SK-N-DZ (cell line): ENCODE results near the gene TKT.

Experiments
- DNase-seq: peaks from one replicate; pipeline ENCODE4 v3.0.0-alpha.2; 2015; ENCODE audit warnings: low spot score

The TKT gene

DNA sequence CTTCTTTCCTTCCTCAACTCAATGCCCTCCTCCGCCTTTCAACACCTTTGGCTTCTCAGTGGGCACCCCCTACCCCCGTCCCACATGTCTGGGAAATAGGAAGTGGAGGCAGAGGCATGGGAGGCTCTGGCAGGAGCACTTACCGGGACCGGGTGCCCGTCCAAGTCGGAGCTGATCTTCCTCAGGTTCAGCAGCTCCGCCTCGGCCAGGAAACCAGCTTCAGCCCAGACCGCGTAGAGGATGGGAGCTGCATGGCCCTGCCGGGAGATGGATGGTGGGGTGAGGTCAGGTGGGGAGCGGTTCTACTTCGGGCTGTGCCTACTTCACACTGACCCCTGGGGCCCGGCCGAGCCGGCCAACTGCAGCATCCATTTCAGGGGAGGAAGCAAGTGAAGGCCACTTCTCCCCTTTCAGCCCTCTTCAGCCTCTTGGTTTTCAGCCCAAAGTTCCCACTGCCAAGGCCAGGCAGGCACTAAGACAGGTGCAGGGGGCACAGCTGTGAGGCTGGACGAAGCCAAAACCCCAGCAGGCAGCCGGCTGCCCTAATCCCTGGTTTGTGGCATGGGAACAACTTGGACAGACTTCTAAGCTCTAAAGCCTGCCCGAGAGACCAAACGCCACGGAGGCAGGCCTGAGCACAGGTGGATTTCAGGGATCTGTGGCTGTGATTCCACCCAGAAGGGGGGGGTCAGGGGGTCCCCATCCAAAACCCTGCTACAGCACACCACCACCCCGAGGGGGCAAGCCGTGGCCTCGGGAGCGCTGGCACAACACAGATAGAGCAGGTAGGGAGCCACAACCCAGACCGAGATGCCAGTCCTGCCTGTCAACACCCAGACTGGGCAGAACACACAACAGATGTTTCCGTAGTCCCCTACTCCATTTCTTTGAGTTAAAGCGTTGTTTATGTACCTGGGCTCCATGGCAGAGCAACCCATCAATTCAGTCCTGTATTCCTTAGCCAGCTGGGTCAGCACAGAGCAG is 14.5 kb downstream of the TKT start:
- no peak for DNase-seq

DNA sequence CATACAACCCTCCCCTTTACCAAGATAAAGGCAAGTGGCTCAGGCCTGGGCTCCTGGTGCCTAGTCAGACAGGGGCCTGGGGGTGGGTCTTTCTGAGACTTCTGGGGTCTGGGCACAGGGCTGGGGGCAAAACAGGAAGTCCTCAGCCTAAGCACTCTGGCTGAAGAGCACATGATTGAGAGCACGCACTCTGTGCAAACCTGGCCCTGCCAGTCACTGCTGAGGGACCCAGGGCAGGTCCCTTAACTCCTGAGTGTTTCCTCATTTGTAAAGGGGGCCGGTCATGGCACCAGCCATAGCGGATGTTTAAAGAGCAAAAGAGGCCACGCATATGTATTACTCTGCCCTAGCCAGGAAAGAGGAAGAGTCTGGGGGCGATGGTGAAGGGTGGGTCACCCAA is 16.0 kb downstream of the TKT start:
- DNase-seq, result no peak

DNA sequence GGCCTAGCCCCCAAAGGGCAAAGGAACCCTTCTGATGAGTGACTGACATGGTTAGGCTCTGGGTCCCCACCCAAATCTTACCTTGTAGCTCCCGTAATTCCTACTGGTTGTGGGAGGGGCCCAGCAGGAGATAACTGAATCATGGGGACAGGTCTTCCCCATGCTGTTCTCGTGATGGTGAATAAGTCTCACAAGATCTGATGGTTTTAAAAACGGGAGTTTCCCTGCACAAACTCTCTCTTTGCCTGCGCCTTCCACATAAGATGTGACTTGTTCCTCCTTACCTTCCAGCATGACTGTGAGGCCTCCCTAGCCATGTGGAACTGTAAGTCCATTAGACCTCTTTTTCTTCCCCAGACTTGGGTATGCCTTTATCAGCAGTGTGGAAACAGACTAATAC is 16.9 kb downstream of the TKT start:
- DNase-seq, result no peak

DNA sequence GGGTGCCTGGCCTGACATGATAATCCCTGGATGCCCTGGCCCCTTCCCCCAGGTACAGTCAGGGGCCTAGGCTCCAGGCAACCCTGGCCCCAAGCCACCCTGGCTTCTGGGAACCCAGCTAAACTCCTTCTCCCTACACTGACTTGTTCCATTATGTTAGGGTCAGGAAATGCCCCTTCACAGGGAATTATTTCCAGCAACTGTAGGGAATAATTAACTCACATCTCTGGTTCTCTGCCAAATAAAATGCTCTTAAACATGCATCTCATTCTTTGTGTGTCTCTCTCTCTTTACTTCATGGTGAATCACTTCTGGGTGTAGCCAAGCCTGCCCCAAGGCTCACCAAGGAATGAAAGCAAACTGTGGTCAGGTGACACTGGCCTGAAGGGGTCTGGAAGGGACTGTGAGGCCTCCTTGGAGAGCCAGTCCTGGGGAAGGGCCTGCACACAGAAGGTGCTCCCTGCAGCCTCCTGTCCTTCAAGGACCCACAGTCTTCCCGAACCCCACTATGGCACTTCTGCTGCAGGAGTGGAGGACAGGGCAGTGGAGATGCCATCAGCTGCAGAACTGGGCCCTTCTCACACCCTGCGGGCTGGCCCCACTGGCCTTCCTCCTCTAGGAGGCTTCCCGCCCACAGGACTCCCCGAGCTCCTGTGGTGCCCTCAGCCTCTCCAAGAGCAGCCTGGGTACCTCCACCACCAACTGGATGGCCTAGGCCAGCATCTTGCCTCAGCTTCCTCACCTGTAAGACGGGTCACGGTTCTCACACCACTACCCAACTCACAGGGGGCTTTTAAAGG is 17.6 kb downstream of the TKT start:
- DNase-seq, result no peak

DNA sequence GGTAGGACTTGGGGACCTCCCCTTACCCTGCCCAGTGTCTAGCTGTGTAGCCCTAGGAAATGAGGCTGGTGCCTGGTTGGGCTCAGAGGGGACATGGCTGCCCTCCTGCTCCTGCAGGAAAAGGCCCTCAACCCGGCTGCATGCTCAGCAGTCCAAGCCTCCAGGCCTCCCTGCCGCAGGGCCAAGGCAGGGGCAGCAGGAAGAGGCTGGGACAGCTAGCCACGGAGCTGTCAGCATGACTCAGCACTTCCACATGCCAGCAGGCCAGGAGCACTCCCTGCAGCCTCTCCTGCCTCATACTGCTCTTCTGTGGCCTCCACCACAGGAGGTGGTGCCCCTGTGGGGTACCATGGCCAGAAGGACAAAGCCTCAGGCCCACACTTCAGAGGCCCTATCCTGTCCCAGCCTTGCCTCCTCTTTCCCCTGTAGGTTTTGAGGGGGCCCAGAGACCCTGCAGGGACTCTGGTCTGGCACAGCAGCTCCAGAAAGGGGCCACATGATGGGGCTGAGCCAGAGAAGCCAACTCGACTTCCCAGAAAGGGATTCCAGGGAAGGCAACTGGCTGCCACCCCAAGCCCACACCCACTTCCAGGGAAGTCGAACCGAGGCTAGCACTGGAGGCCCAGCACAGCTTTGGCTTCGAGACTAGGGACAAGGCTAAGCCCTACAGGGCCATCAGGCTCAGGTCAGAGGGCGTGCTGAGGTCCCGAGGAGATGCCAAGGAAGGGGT is 19.5 kb downstream of the TKT start:
- no peak for DNase-seq

DNA sequence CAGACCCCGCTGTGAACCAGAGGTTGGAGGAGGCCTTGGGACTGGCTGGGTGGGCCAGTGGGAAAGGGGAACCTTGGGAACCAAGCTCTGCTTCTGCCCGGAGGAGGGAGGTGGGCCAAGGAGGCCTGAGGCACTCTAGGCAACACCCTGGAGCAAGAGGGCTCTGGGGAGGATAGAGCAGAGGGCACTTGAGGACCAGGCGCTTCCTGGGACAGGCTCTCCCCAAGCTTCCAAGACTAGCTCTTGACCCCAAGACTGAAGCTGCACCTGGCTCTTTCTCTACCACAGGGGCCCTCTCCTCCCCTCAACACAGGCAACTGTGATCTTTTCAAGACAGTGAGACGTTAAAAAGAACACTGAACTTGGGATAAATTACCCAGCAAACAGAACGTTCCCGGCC is 20.3 kb downstream of the TKT start:
- no peak for DNase-seq

DNA sequence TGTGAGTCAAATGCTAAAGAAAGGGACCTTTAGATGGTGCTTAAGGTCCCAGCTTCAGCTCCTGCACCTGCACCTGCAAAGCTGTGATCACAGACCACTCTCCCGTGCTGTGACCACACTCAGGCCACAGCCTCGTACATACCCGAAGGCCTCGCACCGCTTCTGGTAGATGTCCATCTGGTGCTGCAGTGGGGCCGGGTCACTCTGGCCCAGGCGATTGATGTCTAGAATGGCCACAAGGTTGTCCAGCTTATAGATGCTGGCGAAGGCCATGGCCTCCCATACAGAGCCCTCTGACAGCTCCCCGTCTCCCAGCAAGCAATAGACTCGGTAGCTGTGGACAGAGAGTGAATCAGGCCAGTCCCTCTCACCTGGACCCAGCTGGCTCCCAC is 21.0 kb downstream of the TKT start:
- DNase-seq, result no peak

DNA sequence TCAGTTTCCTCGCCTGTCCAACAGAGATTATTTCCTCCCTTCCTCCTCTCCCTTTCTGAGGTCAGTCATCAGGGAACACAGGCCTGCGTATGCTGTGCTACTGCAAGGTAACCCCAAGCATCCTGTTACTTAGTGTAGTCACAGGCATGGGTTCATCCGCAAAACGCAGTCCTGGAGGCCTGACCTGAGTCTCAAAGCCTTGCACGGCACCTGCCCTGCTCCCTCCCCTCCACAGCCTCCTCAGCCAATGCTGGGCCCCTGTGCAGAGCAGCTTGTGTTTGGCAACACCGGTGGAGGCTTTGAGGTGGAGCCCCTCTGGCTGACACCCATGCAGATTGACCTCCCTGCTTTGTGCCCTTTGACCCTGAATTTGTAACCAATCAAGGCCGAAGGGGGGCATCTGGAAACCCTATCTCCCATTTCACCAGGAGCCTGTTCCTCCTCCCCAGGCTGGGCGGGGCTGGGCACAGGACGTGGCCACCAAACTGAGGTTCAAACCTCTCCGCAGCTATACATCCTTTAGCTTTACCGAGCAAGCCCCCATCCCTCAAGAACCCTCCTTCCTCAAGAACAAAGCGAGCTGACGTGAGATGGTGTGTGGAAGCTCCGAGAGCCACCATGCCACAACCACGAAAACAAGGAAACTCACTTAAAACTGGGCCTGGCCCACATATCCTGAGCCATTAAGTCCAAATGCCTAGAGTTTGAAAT is 21.5 kb downstream of the TKT start:
- no peak for DNase-seq

DNA sequence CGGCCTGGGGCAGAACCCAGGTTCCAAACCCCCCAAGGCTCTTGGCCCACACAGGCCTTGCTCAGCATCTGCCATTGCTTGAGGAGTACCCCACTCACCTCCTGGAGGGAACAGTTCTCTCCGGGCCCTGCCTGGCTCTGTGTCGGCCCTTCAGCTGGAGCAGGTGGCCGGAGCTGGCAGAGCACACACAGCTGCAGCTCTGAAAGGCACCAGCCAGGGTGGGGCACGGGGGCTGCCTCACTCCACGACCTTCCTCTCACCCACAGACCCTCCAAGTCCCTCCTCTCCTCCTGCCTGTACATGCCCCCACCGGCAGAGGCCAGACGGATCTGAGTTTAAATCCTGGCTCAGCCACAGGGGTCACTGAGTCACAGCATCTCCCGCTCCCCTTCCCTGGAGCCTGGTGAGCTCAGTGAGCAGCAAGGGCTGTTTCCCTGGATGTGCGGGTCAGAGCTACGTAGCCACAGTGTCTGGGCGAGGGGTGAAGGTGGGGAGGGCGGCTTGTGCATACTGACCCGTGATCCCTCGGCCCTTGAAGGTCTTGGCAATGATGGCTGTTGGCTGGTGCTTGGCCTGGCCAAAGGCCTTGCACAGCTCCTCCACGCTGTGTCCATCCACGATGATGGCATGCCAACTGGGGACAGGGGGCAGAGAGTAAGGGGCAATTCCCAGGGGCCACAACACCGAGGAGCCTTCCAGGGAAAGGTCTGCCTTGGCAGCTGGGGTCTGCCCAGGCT is 23.0 kb downstream of the TKT start:
- no peak for DNase-seq

DNA sequence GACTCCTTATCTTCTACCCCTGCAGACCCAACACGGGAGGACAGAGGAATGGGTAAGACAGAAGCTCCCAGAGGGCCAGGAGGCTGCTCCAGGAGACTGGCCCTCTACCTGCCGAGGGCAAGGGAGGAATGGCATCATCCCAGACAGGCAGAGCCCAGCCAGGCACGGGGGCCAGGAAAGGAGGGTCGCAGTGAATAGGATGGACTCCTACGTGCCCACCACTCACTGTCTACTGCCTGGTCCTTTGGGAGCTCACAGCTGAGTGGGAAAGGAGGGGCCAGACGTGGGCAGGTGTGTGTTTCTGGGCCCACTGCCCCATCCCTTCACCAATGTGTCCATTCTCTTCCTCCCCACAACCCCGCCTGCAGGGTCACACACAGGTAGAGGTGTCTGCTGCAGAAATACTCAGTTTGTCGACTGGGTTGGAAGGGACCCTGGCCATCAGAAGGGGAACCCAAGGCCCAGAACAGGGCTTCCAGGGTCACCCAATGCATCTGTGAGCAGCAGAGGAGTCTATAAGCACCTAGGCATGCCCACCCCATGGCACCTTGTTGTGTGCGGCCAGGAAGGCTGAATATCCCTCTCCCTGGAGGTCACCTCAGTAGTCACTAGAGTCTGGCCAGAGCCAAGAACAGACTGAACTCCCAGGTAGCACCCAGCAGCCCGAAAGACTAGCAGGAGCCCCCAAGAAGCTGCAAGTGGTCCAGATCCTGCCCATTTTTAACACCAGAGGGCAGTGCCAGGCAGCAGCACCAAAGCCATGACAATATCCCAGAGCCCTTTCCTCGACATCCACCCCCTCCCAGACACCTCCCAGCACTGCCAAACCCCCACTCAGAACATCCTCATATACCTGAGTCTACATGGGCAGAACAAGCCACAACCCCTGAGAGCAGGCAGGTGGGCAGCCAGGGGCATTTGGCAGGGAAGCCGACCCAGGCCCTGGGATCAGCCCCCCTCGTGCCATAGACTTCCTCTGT is 24.0 kb downstream of the TKT start:
- DNase-seq, result no peak

DNA sequence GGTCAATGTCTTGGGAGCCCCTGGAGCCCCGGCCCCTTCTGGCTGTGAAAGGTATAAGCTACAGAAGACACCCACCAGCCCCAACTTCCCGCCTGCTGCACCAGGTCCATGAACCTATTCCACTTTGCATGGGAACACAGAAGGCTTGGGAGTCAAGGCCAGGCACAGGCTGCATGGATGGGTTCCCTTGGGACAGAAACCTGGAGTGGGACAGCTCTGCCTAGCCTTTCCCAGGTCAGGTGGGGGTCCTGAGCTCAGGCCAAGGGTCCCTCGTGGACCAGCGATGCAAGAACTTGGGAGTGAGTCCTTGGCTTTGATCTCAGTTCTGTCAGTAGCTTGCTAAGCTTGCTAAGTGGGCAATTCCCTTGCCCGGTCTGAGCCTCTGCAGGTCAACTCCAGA is 25.0 kb downstream of the TKT start:
- DNase-seq, result no peak

DNA sequence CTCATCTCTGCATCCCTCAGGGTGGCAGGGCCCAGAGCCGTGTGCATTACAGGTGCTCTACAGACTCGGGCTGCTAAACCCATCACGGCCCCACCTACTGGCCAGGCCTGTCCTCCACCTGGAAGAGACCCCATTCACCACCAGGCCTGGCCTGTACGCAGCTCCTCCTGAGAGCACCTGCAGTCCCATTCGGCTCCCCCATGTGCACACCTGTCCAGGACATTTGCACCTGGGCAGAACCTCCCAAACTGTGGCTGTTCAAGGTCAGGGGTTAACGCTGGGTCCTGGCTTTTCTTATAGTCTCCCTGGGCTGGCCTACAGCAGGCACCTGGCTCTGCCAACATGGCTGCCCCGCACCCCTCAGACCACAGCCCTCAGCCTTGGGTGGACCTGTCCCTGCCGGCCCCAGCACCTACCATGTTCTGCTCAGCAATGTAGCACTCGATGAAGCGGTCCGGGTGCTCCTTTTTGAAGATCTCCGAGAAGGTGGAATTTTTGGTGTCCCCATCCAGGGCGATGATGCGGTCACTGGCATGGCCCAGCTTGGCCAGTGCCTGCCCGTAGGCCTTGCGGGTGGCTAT is 25.7 kb downstream of the TKT start:
- DNase-seq, result no peak

DNA sequence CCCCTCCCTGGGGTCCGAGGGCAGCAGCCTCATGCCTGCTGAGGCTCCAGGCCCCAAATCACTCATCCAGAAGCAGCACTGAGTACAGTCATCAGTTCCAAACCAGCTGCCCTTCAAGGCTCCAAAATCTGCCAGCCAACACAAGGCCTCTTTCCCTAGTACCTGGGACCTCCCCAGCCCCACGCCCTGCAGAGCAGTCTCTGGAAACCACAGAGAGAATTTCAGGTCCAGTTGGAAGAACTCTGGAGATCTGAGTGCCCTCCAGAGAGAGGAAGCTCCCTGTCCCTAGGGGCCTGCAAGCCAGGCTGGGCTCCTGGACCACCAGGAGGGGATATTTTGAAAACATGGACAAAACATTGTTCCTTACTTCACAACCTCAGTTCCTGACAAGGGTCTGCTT is 26.2 kb downstream of the TKT start:
- no peak for DNase-seq

DNA sequence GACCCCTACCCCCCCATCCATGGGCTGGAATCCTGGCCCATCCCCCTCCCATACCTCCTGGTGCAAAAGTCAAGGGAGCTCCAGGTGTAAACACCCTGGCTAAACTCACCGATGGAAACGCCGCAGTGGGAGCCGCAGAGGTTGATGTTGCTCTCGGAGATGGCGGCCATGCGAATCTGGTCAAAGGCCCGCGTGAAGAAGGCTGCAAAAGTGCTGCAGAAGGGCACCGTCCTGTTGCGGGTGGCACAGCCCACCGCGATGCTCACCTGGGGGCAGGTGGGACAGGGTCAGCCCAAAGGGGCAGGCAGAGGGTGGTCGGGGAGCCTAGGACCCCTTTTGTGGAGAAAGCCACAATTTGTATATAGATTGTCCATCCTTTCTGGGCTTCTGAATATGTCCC is 26.7 kb downstream of the TKT start:
- no peak for DNase-seq

DNA sequence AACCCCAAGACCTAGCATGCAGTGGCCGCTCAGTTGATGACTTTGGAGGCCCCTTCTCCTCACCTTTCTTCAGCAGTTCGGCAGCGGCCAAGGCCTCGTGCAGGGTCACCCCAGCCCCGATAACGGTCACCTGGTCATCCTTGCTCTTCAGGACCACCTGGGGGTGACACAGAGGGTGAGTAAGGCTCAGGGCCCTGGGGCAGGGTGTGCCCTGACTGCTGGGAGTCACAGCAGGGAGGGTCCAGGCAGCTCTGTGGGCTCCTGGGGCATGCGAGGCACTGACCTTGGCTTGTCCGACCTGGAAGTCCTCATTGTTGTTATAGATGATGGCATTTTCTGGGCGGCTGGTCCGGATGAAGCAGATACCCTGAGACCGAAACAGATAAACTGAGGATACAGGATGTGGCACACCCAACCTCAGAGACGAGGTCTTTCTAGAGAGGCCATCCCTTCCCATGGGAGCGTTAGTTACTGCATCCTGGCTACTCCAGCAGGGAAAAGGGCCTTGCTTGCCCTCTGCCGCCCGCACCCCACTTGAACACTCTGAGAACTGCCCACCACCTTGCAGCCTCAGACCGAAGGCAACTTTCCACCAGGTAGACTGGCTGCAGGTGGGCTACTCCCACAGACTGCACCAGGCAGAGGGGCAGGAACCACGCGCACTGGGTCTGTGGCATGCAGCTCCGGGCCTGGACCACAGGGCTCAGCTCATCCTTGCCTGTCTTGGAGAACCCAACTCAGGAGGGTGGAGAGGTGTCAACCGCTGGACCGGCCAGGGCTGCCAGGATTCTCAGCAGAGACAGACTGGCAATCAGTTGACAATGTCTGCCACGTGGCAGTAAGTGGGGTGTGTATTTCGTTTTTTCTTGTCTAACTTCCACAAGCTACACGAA is 27.6 kb downstream of the TKT start:
- no peak for DNase-seq

DNA sequence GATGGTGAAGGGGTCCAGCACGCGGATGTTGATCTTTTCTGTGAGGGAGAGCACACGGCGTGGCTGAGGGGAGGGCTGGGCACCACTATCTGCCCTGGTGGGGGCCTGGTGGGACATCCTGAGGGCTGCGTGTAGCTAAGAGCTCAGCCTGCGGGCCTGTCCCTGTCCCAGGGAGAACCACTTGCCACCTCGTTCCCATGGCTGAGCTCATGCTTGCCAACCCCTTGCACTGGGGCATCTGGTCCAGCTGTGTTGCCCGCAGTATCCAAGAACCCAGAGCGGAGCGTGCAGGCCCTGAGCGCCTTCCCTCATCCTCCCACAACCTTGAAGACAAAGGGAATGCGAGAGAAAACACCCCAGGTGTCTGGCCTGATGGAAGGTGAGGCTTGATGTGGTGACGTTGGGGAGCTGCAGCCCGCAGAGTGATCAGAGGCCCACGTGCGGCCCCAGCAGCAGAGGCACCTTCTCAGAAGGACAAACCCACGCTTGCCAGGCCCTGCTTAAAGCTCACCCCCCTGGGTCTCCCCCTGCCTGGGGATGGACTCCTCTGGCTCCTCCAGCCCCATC is 28.9 kb downstream of the TKT start:
- no peak for DNase-seq

DNA sequence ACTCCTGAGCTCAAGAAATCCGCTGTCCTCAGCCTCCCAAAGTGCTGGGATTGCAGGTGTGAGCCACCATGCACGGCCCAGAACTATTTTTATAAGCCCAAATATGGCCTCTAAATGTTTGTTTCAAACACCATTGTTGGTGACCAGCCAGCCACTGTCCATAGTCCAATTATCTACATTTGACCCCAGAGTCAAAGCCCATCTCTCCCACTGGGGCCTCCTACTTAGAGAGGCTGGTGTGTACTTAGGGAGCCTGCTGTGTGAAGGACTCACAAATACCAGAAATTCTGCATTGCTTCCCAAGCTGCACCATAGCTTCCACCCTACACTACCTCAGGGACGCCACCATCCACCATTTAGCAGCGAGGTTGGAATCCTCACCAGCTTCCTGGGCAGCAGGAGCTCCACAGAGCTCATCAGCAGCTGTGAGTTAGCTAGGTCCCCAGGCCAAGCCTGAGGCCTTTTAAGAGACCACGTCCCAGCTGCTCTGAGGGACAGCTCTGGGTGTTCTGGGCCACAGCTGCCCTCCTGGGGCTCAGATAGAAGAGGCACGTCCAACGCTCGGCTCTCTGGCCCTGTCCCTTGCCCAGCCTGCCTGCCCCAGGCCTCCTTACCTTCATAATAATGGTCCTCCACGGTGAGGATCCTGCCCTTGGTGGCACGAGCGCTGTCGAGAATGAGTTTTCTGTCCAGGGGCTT is 29.5 kb downstream of the TKT start:
- DNase-seq, result no peak
